ENCODE results near the gene TBCE.

TBCE gene

GRCh38 chr1:235367000-235367908 lies at the start of gene TBCE:
TBCE (plus strand) TSS chr1:235367427; CDS start chr1:235380050, 12,623 bp downstream.
- peak; percentile 95 for DNase-seq

GRCh38 chr1:235319255-235319654 lies 48.0 kb upstream of the TBCE start:
- no peak for DNase-seq

GRCh38 chr1:235320521-235321179 lies 46.6 kb upstream of the TBCE start:
- no peak for DNase-seq

GRCh38 chr1:235324296-235324695 lies 42.9 kb upstream of the TBCE start:
- no peak for DNase-seq

- no peak for DNase-seq
Measured at GRCh38 chr1:235325139-235325538, 42.1 kb upstream of the TBCE start.

- DNase-seq: no peak
Measured at GRCh38 chr1:235325854-235326253, 41.4 kb upstream of the TBCE start.

- DNase-seq: no peak
Measured at GRCh38 chr1:235326719-235327558, 40.3 kb upstream of the TBCE start.

- DNase-seq: no peak
Measured at GRCh38 chr1:235327559-235328270, 39.5 kb upstream of the TBCE start, which contains the start of gene ARID4B. ARID4B (minus strand) TSS chr1:235328179; CDS start chr1:235326919, 1,260 bp downstream.

GRCh38 chr1:235328271-235329138 lies 38.7 kb upstream of the TBCE start, which contains the start of gene GGPS1:
GGPS1 (plus strand) TSS chr1:235328570; CDS start chr1:235335265, 6,695 bp downstream.
- DNase-seq: peak; percentile 100

- DNase-seq: no peak
Measured at GRCh38 chr1:235329139-235329902, 37.9 kb upstream of the TBCE start.

- DNase-seq: no peak
Measured at GRCh38 chr1:235330918-235331285, 36.3 kb upstream of the TBCE start.

- DNase-seq: no peak
Measured at GRCh38 chr1:235331401-235331800, 35.8 kb upstream of the TBCE start.

- DNase-seq: no peak
Measured at GRCh38 chr1:235336903-235337302, 30.3 kb upstream of the TBCE start.

GRCh38 chr1:235339746-235340145 lies 27.5 kb upstream of the TBCE start:
- DNase-seq: no peak

GRCh38 chr1:235341334-235341733 lies 25.9 kb upstream of the TBCE start:
- DNase-seq: no peak

GRCh38 chr1:235342039-235342438 lies 25.2 kb upstream of the TBCE start:
- no peak for DNase-seq

- no peak for DNase-seq
Measured at GRCh38 chr1:235342471-235342870, 24.8 kb upstream of the TBCE start.

- no peak for DNase-seq
Measured at GRCh38 chr1:235343726-235344125, 23.5 kb upstream of the TBCE start.

- no peak for DNase-seq
Measured at GRCh38 chr1:235351441-235351840, 15.8 kb upstream of the TBCE start.

GRCh38 chr1:235351898-235352297 lies 15.3 kb upstream of the TBCE start:
- no peak for DNase-seq

Measured in NCI-H1436 treated with DMSO at 0.1 percent for 48 hours (cell line).